SKM-1 (cell line): ENCODE measurements around the gene AAK1.
A peak's percentile ranks its signal among the peaks of the same experiment; 100 is the strongest.
"Not testable (repeated sequence)": the region's sequence is repeated elsewhere in the genome, so short reads cannot be mapped to it uniquely, and the experiment has no call there.

ENCODE experiments used
- DNase-seq: peaks from one replicate; lab custom pipeline; 2025; ENCODE audit not compliant: unreplicated experiment; lab: John Stamatoyannopoulos, UW

The AAK1 gene

DNA sequence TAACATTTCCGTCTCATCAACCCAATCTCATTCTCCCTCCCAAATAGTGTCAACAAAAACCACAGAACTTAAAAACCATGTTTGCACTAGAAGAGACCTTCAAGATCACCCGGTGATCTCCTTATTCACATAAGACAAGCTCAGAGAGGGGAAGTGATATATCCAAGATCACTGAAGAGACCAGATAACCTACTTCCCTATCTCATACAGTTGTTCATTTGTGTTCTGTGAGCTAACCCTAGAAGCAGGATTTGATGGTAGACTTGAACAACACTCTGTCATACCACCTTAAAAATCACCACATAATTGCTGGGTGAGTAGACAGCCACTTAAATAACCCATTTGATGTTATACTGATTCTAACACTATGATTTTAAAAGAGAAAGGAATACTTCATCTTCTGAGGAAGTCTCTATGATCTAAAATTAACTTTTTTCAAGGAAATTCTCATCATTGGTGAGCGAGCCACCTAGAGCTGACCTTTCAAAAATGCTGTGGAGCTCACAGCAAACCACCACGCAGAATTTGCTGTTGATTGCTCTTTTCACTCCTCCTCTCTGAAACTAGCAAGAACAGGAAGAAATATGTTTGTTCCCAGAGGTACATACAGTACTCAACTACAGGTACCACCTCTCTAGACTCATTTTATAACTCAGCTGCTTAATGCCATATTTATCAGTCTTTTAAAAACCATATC, 15.1 kb downstream of the AAK1 start:
- peak; percentile 84 for DNase-seq

DNA sequence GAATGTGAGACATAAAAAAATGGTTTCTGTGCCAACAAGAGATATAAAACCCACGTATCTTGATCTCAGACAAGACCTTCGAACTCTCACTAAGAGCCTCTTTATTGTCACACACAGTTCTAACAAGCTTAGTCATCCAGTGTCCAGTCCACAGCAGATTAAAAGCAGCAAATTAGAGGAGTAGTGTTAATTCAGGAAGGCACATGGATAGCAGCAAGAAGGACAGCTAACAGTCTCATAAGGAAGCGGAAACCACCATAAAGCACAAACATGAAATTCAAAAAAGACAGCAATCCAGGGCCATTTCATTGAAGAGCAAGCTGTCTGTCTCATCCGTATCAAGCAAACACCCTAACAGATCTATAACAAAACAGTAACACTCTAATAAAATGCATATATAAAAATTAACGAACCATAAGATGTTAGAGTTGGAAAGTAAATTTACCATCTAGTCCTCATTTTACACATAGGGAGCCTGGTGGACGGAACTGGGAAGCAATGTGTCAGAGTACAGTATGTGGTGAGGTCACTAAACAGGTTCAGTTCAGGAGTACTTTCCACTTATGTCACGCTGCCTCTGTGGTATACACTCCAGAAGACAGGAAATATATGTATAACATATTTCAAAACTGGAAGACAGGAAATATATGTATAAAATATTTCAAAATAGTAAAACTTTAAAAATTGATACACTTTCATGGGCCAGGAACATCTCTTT, 18.3 kb downstream of the AAK1 start:
- DNase-seq: no peak

DNA sequence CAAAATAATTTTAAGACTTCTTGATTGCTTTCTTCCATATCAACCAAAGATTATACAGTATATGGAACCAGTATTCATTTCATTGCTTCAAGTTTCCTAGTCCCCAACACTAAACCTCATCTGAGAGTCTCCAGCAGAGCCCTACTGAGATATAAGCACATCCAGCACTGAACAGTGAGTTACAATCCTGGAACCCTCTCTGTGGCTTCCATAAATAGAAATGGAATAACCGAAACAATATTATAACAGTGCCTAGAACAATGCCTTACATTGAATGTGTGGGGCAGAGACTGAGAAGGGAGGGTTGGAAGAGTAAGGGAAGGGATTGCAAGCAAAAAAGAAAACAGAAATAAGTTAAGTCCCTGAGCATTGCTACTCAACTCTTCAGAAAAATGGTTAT, 18.9 kb downstream of the AAK1 start:
- no peak for DNase-seq

DNA sequence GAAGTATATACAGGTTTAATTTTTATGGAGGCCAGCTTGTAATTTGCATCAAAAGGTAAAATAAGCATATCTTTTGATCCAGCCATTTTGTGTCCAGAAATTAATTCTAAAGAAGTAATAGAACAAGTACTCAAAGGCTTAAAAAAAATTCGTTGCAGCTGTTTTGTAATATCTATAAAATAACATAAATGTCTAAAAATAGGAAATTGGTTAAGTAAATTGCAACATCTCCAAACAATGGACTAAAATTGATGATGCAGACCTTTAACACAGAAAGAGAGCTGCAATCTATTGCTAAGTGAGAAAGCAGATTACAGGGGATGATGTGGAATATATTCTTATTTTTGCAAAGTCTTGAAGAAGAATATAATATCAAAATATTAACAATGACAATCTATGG, 19.4 kb downstream of the AAK1 start:
- peak; percentile 7 for DNase-seq

DNA sequence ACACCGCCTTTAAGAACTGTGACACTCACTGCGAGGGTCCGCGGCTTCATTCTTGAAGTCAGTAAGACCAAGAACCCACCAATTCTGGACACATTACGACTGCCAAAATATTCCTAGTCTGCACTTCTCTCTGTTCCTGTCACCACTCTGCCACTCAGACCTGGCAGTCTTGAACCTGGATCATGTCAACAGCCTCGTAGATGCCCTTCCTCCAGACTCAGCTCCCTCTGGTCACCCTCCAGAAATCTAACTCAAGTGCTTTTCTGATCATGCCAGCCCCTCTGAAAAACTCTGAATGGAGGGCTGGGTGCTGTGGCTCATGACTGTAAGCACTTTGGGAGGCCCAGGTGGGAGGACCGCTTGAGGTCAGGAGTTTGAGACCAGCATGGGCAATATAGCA, 20.3 kb downstream of the AAK1 start:
- DNase-seq: no peak

DNA sequence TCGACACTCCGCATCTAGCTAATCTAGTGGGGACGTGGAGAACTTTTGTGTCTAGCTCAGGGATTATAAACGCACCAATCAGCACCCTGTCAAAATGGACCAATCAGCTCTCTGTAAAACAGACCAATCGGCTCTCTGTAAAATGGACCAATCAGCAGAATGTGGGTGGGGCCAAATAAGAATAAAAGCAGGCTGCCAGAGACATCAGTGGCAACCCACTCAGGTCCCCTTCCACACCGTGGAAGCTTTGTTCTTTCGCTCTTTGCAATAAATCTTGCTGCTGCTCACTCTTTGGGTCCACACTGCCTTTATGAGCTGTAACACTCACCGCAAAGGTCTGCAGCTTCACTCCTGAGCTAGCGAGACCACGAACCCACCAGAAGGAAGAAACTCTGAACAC, 20.7 kb downstream of the AAK1 start:
- not testable (repeated sequence) for DNase-seq

DNA sequence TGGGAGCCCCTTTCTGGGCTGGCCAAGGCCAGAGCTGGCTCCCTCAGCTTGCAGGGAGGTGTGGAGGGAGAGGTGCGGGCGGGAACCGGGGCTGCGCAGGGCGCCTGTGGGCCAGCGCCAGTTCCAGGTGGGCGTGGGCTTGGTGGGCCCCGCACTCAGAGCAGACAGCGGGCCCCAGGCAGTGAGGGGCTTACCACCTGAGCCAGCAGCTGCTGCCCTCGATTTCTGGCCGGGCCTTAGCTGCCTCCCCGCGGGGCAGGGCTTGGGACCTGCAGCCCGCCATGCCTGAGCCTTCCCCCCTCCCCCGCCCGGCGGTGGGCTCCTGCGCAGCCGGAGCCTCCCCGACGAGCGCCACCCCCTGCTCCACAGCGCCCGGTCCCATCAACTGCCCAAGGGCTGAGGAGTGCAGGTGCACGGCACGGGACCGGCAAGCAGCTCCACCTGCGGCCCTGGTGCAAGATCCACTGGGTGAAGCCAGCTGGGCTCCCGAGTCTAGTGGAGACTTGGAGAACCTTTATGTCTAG, 21.5 kb downstream of the AAK1 start:
- DNase-seq: not testable (repeated sequence)

DNA sequence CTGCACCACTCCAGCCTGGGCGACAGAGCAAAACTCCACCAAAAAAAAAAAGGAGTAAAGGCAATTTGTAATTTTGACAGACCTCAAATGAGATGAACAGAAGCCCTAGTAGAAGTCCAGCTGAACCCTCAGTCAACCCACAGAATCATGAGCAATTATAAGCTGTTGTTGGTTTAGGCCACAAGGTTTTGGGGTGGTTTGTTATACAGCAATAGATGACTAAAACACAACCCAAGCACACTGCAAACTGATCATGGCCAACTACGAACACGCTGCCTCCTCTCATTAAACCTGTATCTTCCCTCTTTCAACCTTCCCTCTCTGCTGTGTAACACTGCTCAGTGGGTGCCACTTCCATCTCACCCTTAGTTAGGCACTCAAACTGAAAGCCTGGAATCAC, 22.1 kb downstream of the AAK1 start:
- no peak for DNase-seq

DNA sequence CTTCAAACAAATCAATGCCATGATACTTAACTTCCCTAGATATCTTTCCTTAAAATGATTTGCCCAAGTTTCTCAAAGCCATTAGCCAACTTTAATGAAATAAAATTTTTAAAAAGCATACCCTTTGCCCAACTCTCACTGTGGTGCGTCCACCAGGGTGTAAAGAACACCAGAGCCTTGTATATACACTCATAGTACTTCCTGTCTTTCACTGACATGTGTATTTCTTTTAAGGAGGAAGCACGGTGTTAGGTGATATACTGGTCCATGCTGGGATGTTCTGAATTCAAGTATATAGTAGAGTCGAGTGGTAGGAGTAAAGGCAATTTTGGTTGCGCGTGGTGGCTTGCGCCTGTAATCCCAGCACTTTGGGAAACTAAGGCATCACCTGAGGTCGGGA, 22.7 kb downstream of the AAK1 start:
- no peak for DNase-seq

DNA sequence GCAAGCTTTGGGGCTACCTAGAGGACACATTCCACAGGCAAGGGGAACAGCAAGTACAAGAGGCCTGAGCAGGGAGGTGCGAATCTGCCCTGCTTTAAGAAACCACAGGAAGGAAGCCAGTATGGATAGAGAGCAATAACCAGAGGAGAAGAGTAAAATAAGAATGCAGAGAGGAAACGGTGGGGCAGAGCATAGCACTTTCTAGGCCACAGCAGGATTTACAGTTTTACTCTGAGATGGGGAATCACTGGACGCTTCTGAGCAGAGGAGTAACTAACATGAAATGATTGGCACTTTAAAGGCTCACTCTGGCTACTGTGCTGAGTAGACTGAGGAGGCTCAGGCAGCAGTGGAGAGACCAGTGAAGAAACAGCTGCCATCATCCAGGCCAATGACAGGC, 23.8 kb downstream of the AAK1 start:
- DNase-seq: peak; percentile 21

DNA sequence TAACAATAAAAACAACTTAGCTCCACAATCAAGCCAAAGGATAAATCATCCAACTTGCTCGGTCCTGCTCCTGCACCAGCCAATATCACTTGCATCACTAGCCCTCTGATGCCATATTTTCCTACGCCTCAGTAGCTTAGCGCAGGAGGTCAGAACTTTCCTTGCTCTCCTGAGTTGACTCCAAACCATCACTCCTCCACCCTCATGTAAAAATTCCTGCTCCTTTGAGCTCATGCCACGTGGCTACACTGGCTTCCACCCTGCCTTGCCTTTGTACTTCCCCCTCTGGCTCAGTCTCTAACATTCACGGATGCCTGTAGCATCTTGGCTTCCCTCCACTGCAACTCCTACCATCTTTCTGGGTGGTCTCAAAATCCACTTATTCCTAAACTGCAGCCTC, 25.2 kb downstream of the AAK1 start:
- DNase-seq: no peak

DNA sequence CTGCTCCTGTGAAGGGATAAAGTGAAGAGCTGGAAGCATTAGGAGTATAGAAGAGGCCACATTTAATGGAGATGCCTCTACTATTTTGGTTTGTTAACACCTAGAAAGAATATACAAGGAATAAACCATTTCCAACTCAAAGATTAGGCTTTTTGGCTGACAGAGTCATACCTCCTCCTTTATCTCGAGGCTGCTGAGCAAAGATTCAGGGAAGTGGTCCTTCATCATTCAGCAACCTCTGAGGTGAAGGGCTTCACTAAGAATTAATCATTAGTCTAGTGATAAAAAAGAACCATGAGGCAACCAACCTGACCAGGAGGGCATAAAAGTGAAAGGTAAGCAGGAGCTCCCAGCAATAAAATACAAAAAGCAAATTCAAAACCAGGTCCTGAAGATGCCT, 25.8 kb downstream of the AAK1 start:
- DNase-seq: no peak

DNA sequence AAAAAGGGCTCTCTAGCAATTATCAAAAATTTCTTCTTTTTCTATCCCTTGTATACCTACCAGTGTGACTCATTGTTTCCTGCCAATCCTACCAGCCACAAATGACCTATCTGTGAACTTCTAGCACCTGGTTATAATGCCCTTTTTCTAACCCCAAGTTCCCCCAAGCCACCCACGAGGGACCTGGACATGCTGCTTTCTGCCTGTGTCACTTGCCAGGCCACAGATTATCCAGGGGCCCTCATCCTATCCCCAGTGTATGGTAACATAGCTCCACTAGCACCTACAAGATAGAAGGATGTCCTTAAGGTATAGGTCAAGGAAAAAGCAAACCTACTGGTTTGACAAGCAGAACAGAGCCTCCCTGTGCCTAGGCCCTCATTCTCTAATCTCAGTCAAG, 26.8 kb downstream of the AAK1 start:
- no peak for DNase-seq

DNA sequence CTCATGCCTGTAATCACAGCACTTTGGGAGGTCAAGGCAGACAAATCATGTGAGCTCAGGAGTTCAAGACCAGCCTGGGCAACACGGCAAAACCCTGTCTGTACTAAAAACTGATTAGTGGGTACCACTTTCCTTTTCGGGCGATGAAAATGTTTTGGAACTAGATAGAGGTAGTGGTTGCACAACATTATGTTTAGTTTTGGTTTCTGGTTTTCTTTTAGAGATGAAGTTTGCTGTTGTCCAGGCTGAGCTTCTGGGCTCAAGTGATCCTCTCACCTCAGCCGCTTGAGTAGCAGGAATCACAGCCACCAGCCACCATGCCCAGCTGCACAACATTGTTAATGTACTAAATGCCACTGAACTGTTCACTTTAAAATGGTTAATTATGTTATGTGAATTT, 27.6 kb downstream of the AAK1 start:
- DNase-seq: no peak

DNA sequence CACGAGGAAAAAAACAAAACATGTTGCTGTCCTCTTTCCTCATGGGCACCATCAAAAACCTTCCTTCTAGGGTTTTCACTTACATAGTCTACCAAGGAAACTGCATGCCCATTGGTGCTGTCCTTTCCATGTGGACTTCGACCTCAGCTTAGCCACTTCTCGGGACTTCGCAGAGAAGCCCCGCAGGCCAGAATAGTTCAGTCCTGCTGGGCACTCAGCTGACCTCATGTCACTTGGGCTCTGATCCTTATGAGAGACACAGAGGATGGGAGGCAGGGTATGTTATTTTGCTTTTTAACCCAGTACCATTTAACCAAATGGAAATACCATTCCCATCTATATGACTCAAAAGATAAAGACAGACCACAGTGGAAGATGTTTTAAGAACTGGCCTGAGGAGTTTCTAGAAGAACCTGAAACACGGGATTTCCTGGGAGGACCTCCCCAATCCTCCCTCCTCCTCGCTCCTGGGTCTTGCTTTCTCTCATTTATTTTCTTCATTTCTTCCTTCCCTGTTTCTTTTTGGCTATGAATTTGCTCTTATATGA, 28.4 kb downstream of the AAK1 start:
- no peak for DNase-seq

DNA sequence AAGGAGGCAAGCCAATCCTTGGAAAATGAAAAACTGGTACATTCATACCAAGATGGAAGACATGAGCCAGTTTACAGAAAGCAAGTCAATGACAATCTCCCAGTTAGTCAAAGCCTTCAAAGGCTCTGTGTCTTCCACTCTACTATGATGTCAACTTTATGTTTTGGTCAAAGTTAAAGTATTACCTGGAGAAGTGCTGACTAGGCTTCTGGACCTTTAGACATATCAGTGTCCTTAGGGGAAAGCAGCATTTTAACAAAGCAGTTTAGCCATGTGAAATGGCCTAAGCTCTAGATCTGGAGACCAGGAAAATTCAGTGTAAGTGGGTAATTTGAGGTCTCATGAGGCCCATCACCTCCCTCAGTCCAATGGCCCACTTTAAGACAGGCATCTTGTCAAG, 30.8 kb downstream of the AAK1 start:
- no peak for DNase-seq

DNA sequence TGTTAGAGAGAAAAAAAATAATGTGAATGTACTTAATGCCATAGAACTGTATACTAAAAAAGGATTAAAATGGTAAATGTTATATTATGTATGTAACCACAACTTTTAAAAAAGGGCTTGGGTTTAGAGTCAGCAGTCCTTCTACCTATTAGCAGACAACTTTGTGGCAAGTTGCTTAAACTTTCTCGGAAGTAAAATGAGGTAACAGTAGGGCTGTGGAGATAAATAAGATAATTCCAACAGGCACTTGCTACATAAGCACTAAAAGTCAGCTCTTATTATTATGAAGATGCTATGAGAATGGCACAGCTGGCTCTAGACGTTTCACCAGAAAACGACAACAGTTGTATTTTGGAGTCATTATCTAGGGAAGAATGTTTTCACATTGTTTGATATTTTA, 31.3 kb downstream of the AAK1 start:
- DNase-seq: no peak

DNA sequence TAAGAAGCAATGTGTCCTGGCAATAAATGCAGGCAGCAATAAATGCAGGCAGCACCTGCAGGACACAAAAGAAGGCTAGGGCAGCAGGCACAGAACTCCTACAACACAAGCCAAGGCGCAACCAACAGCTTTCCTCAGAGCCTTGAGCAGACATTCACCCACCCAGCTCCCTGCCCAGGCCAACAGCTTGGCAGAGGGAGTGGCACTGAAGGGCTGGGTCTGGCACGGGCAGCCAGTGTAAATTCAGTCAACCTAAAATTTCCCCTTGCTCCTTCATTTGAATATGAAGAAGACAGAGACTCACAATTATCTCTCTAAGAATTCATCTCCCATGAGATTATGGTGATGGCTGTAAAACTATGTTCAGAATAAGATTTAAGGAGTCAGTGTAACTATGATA, 35.4 kb downstream of the AAK1 start:
- no peak for DNase-seq

DNA sequence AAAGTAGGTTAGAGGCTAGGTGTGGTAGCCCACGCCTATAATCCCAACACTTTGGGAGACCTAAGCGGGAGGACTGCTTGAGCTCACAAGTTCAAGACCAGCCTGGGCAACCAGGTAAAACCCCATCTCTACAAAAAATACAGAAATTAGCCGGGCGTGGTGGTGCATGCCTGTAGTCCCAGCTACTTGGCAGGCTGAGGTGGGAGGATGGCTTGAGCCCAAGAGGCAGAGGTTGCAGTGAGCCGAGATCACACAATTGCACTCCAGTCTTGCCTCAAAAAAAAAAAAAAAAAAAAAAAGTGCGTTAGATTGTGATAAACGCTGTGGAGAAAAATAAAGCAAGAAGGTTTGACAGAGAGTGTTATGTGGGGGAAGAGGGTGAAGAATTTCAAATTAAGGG, 36.8 kb downstream of the AAK1 start:
- not testable (repeated sequence) for DNase-seq

DNA sequence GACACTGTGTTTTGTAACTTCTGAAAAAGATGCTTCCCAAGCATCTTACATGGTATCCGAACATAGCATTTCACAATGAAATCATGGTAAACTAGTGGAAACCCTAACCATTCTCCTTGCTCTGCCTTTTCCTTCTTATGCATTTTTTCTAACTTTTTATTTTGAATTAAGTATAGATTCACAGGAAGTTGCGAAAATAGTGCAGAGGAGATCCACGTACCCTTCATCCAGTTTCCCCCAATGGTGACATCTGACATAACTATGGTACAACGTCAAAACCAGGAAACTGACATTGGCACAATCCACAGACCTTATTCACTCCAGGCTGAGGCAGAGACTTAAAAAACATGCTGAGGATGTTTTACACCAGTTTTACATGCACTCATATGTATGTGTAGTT, 38.3 kb downstream of the AAK1 start:
- DNase-seq: no peak

DNA sequence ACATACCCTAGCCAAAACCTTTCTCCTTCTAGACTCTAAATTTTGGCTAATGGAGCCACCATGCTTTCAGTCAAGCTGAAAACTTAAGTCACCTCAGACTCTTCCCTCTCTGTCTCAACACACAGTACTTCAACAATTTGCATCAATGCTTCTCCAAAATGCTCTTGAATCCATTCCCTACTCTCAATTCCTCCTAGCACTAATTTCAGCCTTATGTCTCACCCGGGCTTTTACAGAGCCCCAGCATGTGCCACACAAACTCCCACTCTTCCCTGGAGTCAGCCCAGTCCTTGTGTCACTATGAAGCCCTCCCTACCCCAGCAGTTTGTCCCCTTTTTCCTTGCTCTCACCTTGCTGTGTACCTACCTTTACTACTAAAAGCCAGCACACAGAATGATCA, 38.7 kb downstream of the AAK1 start:
- DNase-seq: no peak

DNA sequence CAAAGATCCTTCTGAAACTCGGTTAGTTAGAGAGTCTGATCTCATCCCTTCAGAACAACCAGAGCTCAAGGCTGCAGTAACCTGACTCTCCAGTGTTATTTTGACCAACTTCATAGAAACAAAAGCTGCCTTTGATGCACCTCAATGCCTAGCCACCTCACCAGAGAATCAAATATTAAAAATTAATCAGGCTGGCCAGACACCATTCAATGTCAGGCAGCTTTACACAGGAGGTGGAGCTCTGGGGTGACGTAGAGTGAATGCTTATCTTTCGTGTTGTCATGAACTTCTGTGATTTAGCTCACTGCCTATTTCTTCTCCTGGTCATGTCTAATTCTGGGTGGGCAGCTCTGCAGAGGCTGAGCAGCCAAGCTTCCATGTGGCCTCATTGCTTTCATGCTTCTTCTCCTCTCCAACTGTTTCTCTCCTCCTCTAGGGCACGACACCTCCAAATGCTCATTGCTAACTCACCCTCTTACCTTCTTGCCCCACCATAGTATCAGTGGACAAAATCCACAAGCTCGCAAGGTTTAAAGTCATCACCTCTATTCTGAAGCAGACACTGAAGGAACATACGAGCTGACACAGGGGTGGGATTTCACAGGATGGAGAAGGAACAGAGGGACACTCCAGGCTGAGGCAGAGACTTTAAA, 39.4 kb downstream of the AAK1 start:
- DNase-seq: no peak
